Skeletal muscle tissue (tissue), 4 donors: ENCODE measurements around the gene CEP85L. TPM values are rescaled to one million over a fixed set of nuclear protein-coding genes. Genes with fewer than 3 reads are reported as not detected.
A peak's percentile ranks its signal among the peaks of the same experiment; 100 is the strongest.

Source experiments
- H3K27ac ChIP-seq: one replicate; pipeline ENCODE4 v1.7.0; 2013; ENCODE audit warnings: mild to moderate bottlenecking, low read depth, low read length, inconsistent platforms
- H3K27me3 ChIP-seq, 3 donors: one replicate each; pipeline ENCODE4 v1.7.0; 2013; ENCODE audit warnings: low read length in 3 of 3; ENCODE audit not compliant: control insufficient read depth in 3 of 3, insufficient read depth in 3 of 3
- H3K36me3 ChIP-seq, 3 donors: one replicate each; pipeline ENCODE4 v1.7.0; 2013; ENCODE audit warnings: low read length in 3 of 3; ENCODE audit not compliant: control insufficient read depth in 3 of 3, insufficient read depth in 3 of 3
- H3K4me1 ChIP-seq, 3 donors: one replicate each; pipeline ENCODE4 v1.7.0; 2013; ENCODE audit warnings: low read length in 3 of 3, mild to moderate bottlenecking in 3 of 3; ENCODE audit not compliant: control insufficient read depth in 3 of 3, insufficient read depth in 3 of 3
- H3K4me3 ChIP-seq, 3 donors: one replicate each; pipeline ENCODE4 v1.7.0; 2013; ENCODE audit warnings: low read length in 3 of 3
- H3K9ac ChIP-seq, 3 donors: one replicate each; pipeline ENCODE4 v1.7.0; 2013; ENCODE audit warnings: low read length in 3 of 3, mild to moderate bottlenecking in 3 of 3, moderate library complexity in 2 of 3, low read depth in 1 of 3
- H3K9me3 ChIP-seq, 3 donors: one replicate each; pipeline ENCODE4 v1.7.0; 2013; ENCODE audit warnings: low read length in 3 of 3; ENCODE audit not compliant: control insufficient read depth in 3 of 3
- total RNA-seq: library from RNA; depleted of rRNA; stranded (reverse); fragments of >200 nt; gene quantifications from one replicate; pipeline ENCODE4 v1.2.3, GENCODE V29; 2014
- donor health status: Osteomylitis.

Gene CEP85L
- total RNA-seq, 1 donor from 2014 or later = 42.3 TPM

DNA sequence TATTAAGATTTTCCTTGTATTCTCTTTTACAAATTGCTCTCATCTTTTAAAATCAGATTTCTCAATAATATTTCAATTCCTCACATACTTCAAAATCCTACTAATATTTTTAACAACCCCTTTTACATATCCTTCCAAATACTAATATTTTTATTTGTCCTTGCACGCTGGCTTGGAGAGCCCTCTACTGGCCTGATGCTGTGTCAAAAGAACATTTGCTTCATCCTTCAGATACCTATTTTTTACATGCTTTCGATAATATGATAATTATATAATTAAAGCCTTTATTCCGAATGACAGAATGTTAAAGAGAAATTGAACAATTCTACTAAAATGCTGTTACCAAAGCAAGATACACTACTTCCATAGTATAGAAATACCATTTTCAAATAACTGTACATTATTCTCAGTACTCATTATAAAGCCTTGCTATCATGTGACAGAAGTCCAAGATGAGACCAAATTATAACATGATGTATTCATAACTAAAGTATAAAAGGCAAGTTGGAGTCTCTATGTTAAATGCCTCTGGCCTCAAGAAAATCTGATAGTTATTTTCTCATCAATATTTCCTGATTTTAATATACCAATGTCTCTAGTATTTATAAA lies 142.3 kb downstream of the CEP85L start:
- peak overlapping the region; percentile 23 for H3K27ac ChIP-seq
- no peak overlapping the region for H3K4me3 ChIP-seq
- H3K36me3 ChIP-seq = peaks cover 0 to 6% (median 4%) of the 10 kb centered on the region in 3 donors
- H3K9ac ChIP-seq = peak overlapping the region in 1 of 3 donors; percentile 35
- no peaks in the 10 kb centered on the region for H3K9me3 ChIP-seq
- no peaks in the 10 kb centered on the region for H3K27me3 ChIP-seq
- peaks cover 7 to 18% (median 8%) of the 10 kb centered on the region in 3 donors for H3K4me1 ChIP-seq

- Histone ChIP-seq H3K36me3 (peaks cover 0 to 6% (median 4%) of the 10 kb centered on the region in 3 donors), H3K4me1 (peaks cover 7 to 18% (median 8%) of the 10 kb centered on the region in 3 donors), H3K27me3 (no peaks in the 10 kb centered on the region), H3K4me3 (peak overlapping the region in 1 of 3 donors; percentile 27), H3K9ac (peak overlapping the region in 1 of 3 donors; percentile 51), H3K9me3 (no peaks in the 10 kb centered on the region), H3K27ac (peak overlapping the region; percentile 82)
Observed at GRCh38 chr6:118507636-118508035, 143.8 kb downstream of the CEP85L start.

DNA sequence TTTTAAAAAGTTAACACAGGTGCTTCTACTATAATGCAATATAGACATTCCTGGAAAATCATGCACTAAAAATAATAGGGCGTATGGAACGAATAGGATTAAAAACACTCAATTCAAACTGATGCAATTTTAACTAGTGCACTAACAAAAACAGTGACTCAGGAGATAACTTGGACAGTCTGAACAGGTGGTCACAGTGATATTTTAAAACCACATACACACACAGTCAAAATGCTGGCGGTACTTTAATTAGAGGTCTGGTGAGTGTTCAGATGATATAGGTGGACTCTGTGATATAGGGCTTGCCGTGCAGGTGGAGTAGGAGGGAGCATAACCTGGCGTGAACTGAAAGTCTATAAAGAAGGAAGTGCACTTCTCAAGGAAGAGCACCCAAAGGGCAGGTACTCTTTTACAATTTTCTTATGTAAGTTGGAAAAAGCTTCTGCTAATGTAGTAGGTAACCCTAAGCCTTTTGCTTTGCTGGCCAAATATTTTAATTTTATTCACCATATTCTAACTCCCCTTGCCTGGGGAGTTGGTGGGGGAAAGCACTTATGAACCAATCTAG lies 145.2 kb downstream of the CEP85L start:
- Histone ChIP-seq H3K9me3 (no peaks in the 10 kb centered on the region), H3K9ac (peak overlapping the region in 1 of 3 donors; percentile 51), H3K27me3 (no peaks in the 10 kb centered on the region), H3K36me3 (peaks cover 0 to 8% (median 4%) of the 10 kb centered on the region in 3 donors), H3K4me1 (peaks cover 0 to 9% (median 2%) of the 10 kb centered on the region in 3 donors), H3K27ac (peak overlapping the region; percentile 82), H3K4me3 (peak overlapping the region in 1 of 3 donors; percentile 27)

GRCh38 chr6:118505656-118506055 lies 145.7 kb downstream of the CEP85L start:
- Histone ChIP-seq H3K9ac (no peak overlapping the region), H3K36me3 (peaks cover 0 to 8% (median 4%) of the 10 kb centered on the region in 3 donors), H3K27me3 (no peaks in the 10 kb centered on the region), H3K4me3 (peak overlapping the region in 1 of 3 donors; percentile 27), H3K9me3 (no peaks in the 10 kb centered on the region), H3K4me1 (peaks cover 0 to 9% (median 2%) of the 10 kb centered on the region in 3 donors), H3K27ac (peak overlapping the region; percentile 82)

- Histone ChIP-seq H3K36me3 (peaks cover 2 to 8% (median 4%) of the 10 kb centered on the region in 3 donors), H3K4me1 (peaks cover 0 to 9% (median 2%) of the 10 kb centered on the region in 3 donors), H3K9me3 (no peaks in the 10 kb centered on the region), H3K4me3 (no peak overlapping the region), H3K27ac (no peak overlapping the region), H3K27me3 (no peaks in the 10 kb centered on the region), H3K9ac (no peak overlapping the region)
Observed at GRCh38 chr6:118504611-118505010, 146.8 kb downstream of the CEP85L start.

- Histone ChIP-seq H3K9me3 (no peaks in the 10 kb centered on the region), H3K36me3 (peaks cover 2 to 8% (median 4%) of the 10 kb centered on the region in 3 donors), H3K9ac (no peak overlapping the region), H3K4me1 (peaks cover 0 to 8% (median 2%) of the 10 kb centered on the region in 3 donors), H3K27ac (no peak overlapping the region), H3K4me3 (no peak overlapping the region), H3K27me3 (no peaks in the 10 kb centered on the region)
Observed at GRCh38 chr6:118502169-118502568, 149.2 kb downstream of the CEP85L start.

GRCh38 chr6:118501765-118502164 lies 149.6 kb downstream of the CEP85L start:
- Histone ChIP-seq H3K9ac (no peak overlapping the region), H3K36me3 (peaks cover 2 to 8% (median 4%) of the 10 kb centered on the region in 3 donors), H3K4me1 (peaks cover 0 to 4% (median 2%) of the 10 kb centered on the region in 3 donors), H3K4me3 (no peak overlapping the region), H3K27me3 (no peaks in the 10 kb centered on the region), H3K27ac (no peak overlapping the region), H3K9me3 (no peaks in the 10 kb centered on the region)

- no peaks in the 10 kb centered on the region for H3K9me3 ChIP-seq
- H3K36me3 ChIP-seq = peaks cover 2 to 8% (median 4%) of the 10 kb centered on the region in 3 donors
- H3K4me1 ChIP-seq = peaks cover 0 to under 1% (median 0%) of the 10 kb centered on the region in 3 donors
- H3K9ac ChIP-seq = no peak overlapping the region
- H3K27me3 ChIP-seq = no peaks in the 10 kb centered on the region
- no peak overlapping the region for H3K27ac ChIP-seq
- H3K4me3 ChIP-seq = no peak overlapping the region
Observed at GRCh38 chr6:118501099-118501498, 150.3 kb downstream of the CEP85L start.

GRCh38 chr6:118500130-118501015 lies 151.0 kb downstream of the CEP85L start:
- Histone ChIP-seq H3K27me3 (no peaks in the 10 kb centered on the region), H3K9me3 (no peaks in the 10 kb centered on the region), H3K4me3 (no peak overlapping the region), H3K9ac (no peak overlapping the region), H3K4me1 (no peaks in the 10 kb centered on the region), H3K36me3 (peaks cover 2 to 8% (median 4%) of the 10 kb centered on the region in 3 donors), H3K27ac (no peak overlapping the region)
